ENCODE data around the gene ACOT11. TPM values are rescaled to one million over a fixed set of nuclear protein-coding genes. Genes with fewer than 3 reads are reported as not detected.

ACOT11 gene
- 3.4 to 4.0 TPM (median 3.9 TPM) in 3 replicates for polyA plus RNA-seq
- polyA plus RNA-seq (2011; ENCODE audit: low read depth) = 0.65 TPM
- 2.0 and 3.2 TPM in 2 replicates for polyA plus RNA-seq (2011; cell fraction: cytosol; rRNA removed)
- polyA plus RNA-seq (2011; cell fraction: nucleus; rRNA removed) = 7.3 and 9.5 TPM in 2 replicates
- 2.0 and 4.7 TPM in 2 replicates for polyA plus RNA-seq (2012; ENCODE audit: low replicate concordance)
- 3.6 to 11.6 TPM (median 5.3 TPM) in 3 replicates for polyA minus RNA-seq
- 5.2 TPM for polyA minus RNA-seq (2011; cell fraction: cytosol; rRNA and poly(A)+ RNA removed)
- polyA minus RNA-seq (2011; cell fraction: nucleus; rRNA and poly(A)+ RNA removed) = 5.1 and 6.4 TPM in 2 replicates

DNA sequence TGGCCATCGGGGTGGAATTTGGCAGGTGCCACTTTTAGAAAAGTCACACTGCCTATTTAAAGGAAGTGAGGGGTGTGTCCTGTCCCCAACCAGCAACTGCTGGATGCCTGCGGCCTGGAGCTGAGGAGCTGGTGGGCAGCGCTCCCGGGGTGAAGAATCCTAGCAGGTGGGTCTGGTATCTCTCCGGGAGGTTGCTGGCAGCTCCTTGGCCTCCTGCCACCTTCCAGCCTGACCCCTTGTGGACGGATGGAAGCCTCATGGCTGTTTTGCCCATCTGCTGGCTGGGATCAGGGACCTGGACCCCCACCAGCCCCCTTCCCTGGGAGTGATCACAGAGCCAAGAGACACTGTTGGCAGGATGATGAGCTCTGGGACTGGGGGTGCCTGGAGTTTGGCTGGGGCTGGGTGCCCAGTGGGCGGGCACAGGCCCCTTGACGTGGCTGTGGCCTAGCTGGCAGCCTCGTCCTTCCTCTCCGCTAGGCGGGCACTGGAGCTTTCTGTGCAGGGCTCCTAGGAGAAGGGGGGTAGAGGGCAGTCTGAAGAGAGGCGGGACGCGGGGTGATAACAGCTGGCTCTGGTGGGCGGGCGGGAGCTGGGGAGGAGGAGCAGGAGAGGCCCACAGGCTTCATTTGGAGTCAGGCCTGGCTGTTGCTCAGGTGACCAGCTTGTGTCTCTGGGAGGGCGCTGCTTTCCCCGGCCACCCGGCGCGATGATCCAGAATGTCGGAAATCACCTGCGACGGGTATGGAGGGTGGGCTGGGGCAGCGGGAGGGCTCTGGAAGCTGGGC is at the start of gene ACOT11:
ACOT11 (plus strand) TSS at position 628 of the 788 bp plus-strand sequence; CDS start at position 710, 82 bp downstream.
- no peaks in the 10 kb centered on the region for H3K9me1 ChIP-seq (ENCODE audit: control insufficient read depth, extremely low read depth, insufficient read depth, low read length)
- H3K36me3 ChIP-seq (ENCODE audit: control insufficient read depth in 2 of 2, extremely low read depth in 1 of 2, insufficient read depth in 2 of 2, low read length in 2 of 2) = no peaks in the 10 kb centered on the region
- no peaks in the 10 kb centered on the region for H3K79me2 ChIP-seq (ENCODE audit: control insufficient read depth, insufficient read depth, low read length)
- no peak within 1 kb of the TSS for H3K4me2 ChIP-seq (ENCODE audit: control insufficient read depth, extremely low read depth, insufficient read depth, low read depth, low read length)
- DNase-seq (ENCODE audit: low read depth, low spot score) (no peak), FAIRE-seq (no peak)
- H3K4me3 ChIP-seq (ENCODE audit: control insufficient read depth in 2 of 3, extremely low read depth in 1 of 3, insufficient read depth in 2 of 3, low read depth in 1 of 3, low read length in 3 of 3) = no peak within 1 kb of the TSS
- H3K27ac ChIP-seq (ENCODE audit: control insufficient read depth, insufficient read depth, low read length) = no peak within 1 kb of the TSS
- no peak within 1 kb of the TSS for H2AFZ ChIP-seq (ENCODE audit: control insufficient read depth, low read length)
- no peaks in the 10 kb centered on the region for H3K27me3 ChIP-seq (ENCODE audit: control insufficient read depth, extremely low read depth, insufficient read depth, low read length)
- peaks cover 15% of the 10 kb centered on the region for H3K4me1 ChIP-seq (ENCODE audit: control insufficient read depth, extremely low read depth, insufficient read depth, low read length)
- dilution Hi-C loops (cut with MboI; ENCODE audit: extremely low pct_ligation_motif_present, low sequenced_read_pairs) = no loop called here
- H3K9me3 ChIP-seq (ENCODE audit: control insufficient read depth, low read depth, low read length) = no peaks in the 10 kb centered on the region
- no peak within 1 kb of the TSS for H3K9ac ChIP-seq (ENCODE audit: control insufficient read depth, extremely low read depth, insufficient read depth, low read length)
- no peak for TF ChIP-seq EZH2 (IDR thresholded peaks at IDR 0.05; ENCODE audit: low read length)
- TF ChIP-seq, protein P1, sequence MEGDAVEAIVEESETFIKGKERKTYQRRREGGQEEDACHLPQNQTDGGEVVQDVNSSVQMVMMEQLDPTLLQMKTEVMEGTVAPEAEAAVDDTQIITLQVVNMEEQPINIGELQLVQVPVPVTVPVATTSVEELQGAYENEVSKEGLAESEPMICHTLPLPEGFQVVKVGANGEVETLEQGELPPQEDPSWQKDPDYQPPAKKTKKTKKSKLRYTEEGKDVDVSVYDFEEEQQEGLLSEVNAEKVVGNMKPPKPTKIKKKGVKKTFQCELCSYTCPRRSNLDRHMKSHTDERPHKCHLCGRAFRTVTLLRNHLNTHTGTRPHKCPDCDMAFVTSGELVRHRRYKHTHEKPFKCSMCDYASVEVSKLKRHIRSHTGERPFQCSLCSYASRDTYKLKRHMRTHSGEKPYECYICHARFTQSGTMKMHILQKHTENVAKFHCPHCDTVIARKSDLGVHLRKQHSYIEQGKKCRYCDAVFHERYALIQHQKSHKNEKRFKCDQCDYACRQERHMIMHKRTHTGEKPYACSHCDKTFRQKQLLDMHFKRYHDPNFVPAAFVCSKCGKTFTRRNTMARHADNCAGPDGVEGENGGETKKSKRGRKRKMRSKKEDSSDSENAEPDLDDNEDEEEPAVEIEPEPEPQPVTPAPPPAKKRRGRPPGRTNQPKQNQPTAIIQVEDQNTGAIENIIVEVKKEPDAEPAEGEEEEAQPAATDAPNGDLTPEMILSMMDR (optimal IDR thresholded peaks at IDR 0.05 in 1 of 3, IDR thresholded peaks at IDR 0.05 in 1 of 3, conservative IDR thresholded peaks at IDR 0.05 in 1 of 3; ENCODE audit: extremely low read depth in 1 of 3, insufficient read depth in 2 of 3, low read length in 3 of 3) = peak in 2 of 3 experiments; percentile 37 to 41
- no peaks in the 10 kb centered on the region for H4K20me1 ChIP-seq (ENCODE audit: control insufficient read depth, extremely low read depth, insufficient read depth, low read length)

- no peak overlapping the region for H2AFZ ChIP-seq (ENCODE audit: control insufficient read depth, low read length)
- no peak for FAIRE-seq
- TF ChIP-seq, protein P1 (optimal IDR thresholded peaks at IDR 0.05 in 1 of 3, IDR thresholded peaks at IDR 0.05 in 1 of 3, conservative IDR thresholded peaks at IDR 0.05 in 1 of 3; ENCODE audit: extremely low read depth in 1 of 3, insufficient read depth in 2 of 3, low read length in 3 of 3) = no peak
- TF ChIP-seq EZH2 (IDR thresholded peaks at IDR 0.05; ENCODE audit: low read length) = no peak
- H3K9me1 ChIP-seq (ENCODE audit: control insufficient read depth, extremely low read depth, insufficient read depth, low read length) = no peaks in the 10 kb centered on the region
- H3K27me3 ChIP-seq (ENCODE audit: control insufficient read depth, extremely low read depth, insufficient read depth, low read length) = peaks cover 11% of the 10 kb centered on the region
- no peaks in the 10 kb centered on the region for H3K36me3 ChIP-seq (ENCODE audit: control insufficient read depth in 2 of 2, extremely low read depth in 1 of 2, insufficient read depth in 2 of 2, low read length in 2 of 2)
- H3K4me3 ChIP-seq (ENCODE audit: control insufficient read depth in 2 of 3, extremely low read depth in 1 of 3, insufficient read depth in 2 of 3, low read depth in 1 of 3, low read length in 3 of 3) = peak overlapping the region in 2 of 3 experiments; percentile 56 to 59
- peak overlapping the region; percentile 89 for H3K4me2 ChIP-seq (ENCODE audit: control insufficient read depth, extremely low read depth, insufficient read depth, low read depth, low read length)
- H3K27ac ChIP-seq (ENCODE audit: control insufficient read depth, insufficient read depth, low read length) = no peak overlapping the region
- no peaks in the 10 kb centered on the region for H3K9me3 ChIP-seq (ENCODE audit: control insufficient read depth, low read depth, low read length)
- H3K9ac ChIP-seq (ENCODE audit: control insufficient read depth, extremely low read depth, insufficient read depth, low read length) = no peak overlapping the region
- DNase-seq (ENCODE audit: low read depth, low spot score) = no peak
- H3K4me1 ChIP-seq (ENCODE audit: control insufficient read depth, extremely low read depth, insufficient read depth, low read length) = peaks cover 14% of the 10 kb centered on the region
- dilution Hi-C loops (cut with MboI; ENCODE audit: extremely low pct_ligation_motif_present, low sequenced_read_pairs) = no loop called here
- no peaks in the 10 kb centered on the region for H3K79me2 ChIP-seq (ENCODE audit: control insufficient read depth, insufficient read depth, low read length)
- H4K20me1 ChIP-seq (ENCODE audit: control insufficient read depth, extremely low read depth, insufficient read depth, low read length) = no peaks in the 10 kb centered on the region
These were observed 49.5 kb upstream of the ACOT11 start for GRCh38 chr1:54498383-54499096.
